NCI-H1417 (cell line): ENCODE results near the gene POLR2B.
A peak's percentile ranks its signal among the peaks of the same experiment; 100 is the strongest.
"Not testable (repeated sequence)": the region's sequence is repeated elsewhere in the genome, so short reads cannot be mapped to it uniquely, and the experiment has no call there.

Source experiments
- DNase-seq, 3 experiments: peaks; one replicate each; lab custom pipeline; 2025; lab: John Stamatoyannopoulos, UW

Gene POLR2B

GRCh38 chr4:57053508-57053907 lies 74.8 kb downstream of the POLR2B start:
- no peak for DNase-seq

DNA sequence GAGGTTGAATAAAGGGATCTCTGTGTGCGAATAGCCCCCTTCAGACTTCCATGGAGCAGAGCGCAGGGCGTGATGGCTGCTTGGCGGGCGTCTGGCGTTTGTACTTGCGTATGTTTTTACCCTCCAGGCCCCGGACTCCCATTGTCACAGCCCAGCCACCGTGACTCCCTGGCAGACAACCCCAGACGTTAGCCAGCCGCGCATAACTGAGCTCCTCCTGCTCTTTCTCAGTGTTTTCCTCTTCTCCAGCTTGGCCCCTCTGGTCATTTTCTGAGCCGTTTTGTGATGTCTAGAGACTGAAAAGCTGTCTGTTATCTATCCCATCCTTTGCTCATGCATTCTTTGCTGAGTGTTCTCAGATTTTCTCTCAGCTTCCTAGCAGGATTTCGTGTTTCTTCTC lies 77.2 kb downstream of the POLR2B start:
- DNase-seq: no peak

DNA sequence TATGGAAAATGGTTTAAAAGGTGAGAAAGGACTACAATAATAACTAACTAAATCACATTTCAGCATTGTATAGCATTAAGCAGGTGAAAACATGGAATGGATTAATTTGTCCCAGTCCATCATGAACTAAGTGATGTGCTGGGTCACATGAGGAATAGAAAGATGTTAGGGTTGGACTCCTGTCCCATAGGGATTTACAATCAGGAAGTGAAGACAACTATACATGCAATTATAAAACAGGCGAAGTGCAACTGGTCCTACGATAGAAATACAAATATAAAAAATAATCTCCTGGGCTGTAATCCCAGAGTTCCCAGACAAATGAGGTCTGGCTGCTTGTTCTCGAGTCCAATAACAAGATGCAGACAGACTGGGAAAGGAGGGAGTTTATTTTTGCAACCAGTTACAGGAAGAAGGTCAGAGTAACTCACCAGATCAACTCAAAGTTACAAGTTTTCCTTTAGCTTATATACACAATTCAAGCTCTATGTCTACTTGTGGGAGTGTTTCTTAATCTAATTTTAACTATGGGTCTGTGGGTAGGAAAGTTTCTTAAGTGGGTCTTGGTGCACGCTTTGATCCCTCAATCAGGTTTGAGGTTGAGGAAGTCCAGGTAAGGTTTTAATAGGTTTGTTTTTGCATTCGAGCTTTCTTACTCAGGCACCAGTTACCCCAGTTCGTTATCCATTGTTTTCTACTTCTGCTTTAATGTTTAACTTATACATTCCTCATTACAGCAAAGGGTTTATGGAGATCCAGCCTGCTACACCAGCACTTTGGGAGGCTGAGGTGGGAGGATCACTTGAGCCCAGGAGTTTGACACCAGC lies 81.4 kb downstream of the POLR2B start:
- DNase-seq: no peak

DNA sequence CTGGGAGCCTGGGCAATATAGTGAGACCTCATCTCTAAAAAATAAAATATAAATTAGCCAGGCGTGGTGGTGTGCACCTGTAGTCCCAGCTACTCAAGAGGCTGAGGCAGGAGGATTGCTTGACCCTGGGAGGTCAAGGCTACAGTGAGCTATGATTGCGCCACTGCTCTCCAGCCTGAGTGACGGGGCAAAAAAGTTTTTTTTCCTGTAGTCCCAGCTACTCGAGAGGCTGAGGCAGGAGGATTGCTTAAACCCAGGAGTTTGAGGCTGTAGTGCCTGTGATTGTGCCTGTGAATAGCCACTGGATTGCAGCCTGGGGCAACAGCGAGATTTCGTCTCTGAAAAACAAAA lies 82.0 kb downstream of the POLR2B start:
- DNase-seq: not testable (repeated sequence)

- DNase-seq: no peak
Measured at GRCh38 chr4:57061395-57061794, 82.7 kb downstream of the POLR2B start.

GRCh38 chr4:57063518-57063917 lies 84.8 kb downstream of the POLR2B start:
- DNase-seq: no peak

DNA sequence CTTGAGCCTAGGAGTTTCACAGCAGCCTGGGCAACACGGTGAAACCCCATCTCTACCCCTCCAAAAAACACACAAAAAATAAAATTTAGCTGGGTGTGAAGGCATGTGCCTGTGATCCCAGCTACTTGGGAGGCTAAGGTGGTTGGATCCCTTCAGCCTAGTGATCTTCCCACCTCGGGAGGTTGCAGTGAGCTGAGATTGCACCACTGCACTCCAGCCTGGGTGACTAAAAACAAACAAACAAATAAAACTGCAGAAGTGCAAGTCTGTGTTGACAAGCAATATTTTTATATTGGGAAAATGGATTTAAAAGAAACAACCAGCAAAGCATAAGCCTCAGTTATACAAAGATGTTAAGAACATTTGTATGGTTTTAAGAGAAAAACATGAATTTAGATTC lies 85.4 kb downstream of the POLR2B start:
- no peak for DNase-seq

DNA sequence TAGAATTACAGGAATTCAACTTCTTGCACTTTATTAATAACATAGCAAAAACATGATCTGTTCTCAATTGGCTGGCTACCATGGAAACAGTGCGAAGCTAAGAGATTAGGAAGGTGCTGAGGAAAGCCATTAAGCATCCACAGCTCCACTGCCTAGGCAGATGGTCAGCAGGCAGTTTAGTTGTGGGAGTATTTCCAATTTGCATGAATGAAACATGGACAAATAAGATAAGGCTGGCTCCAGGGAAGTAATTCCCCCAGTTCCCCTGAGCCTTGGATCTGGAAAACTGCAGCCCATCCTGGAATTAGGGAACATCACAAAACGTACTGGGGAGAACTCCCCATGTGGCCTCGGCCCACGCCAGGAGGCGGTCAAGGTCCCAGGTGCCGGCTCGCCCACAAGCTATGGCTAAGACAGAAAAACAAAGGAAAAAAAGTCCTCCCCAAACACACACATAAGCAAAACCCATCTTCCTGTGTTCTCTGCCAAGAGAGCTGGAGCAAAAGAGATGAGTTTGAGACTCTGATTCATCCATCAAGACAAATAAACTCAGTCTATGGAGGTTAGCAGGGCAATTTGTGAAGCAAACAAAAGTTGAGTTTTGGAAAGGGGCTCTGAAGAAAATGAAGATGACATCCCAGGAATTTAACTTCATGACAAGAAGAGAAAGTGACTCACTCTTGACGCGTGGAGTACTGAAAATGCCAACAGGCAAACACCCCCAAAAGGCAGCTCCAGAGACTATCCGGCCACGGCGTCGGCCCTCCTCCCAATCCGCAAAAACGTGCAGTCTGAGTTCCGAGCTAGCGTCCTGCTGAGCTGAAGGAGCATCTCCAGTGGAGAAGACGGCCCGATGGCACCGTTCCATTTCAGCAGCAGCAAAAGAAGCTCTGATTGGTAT lies 86.4 kb downstream of the POLR2B start:
- DNase-seq: peak in 1 of 3 experiments; percentile 3

GRCh38 chr4:57065730-57066482 lies 87.2 kb downstream of the POLR2B start:
- no peak for DNase-seq

- DNase-seq: no peak
Measured at GRCh38 chr4:57068237-57068981, 89.7 kb downstream of the POLR2B start.

DNA sequence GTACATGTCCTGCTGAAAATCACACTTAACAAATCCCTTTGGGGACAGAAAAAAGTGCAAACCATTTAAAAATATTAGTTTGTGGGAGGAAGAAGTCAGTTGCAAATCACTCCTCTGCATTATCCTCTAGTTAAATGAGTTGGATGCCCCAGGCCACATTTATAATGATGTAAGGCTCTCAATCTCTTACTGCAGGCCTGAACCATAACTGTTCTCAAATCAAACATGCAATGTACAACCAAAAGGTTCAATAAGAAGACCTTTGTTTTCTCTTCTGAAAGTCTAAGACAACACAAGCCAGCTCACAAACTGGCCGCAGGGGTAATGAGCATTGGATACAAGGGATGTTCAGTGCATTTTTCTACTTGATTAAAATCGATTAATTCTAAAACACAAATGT lies 91.8 kb downstream of the POLR2B start:
- DNase-seq: no peak

- DNase-seq: no peak
Measured at GRCh38 chr4:57071326-57071725, 92.6 kb downstream of the POLR2B start.

DNA sequence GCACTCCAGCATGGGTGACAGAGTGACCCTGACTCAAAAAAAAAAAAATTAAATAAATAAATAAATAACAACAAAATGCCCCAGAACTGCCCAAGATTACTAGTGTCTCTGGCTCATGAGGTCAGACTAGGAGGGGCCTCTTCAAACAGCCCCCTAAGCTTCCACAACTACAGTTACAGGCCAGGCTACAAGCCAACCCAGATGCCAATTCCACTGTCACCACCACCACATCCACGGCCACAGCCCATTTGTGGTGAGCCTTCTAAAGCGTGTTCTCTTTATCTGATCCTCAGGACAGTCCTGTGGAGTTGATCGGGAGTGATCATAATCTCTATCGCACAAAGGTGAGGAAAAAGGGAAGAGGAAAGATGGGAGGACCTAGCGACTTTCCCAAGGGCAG lies 94.9 kb downstream of the POLR2B start:
- no peak for DNase-seq

GRCh38 chr4:57074744-57075143 lies 96.0 kb downstream of the POLR2B start:
- no peak for DNase-seq

DNA sequence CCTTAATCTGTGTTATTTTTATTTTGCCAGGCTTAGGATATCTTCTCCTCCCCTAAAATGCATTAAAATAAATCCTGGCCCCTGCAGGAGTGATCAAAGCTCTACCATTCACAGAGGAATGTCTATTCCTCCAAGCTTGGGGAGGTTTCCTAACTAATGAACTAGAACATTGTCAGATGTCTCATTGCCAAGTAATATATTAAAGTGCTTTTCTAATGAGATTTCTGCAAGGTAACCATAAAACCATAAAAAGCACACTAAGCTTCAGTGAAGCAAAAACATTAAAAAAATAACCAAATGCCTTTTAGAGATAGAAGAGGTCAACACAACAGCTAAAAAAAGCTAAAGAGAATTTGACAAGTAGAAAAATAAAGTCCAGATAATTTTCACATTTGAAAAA lies 96.7 kb downstream of the POLR2B start:
- no peak for DNase-seq

DNA sequence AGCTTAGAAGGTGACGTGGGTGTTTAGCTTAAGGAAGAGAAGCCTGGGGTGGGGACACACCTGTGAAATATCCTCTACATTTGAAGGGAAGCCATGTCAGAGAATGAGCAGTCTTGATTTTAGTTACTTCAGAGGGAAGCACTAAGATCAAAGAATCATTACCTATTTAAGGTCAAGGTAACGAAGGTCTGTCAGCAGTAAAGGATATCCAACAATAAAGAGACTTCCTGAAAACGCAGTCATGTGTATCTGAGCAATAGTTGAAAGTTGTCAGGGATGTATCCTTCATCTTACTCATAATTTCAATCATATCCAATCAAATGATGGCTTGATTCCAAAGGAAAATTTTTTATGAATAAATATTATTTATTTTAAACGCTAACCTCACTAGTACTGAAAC lies 98.0 kb downstream of the POLR2B start:
- no peak for DNase-seq

DNA sequence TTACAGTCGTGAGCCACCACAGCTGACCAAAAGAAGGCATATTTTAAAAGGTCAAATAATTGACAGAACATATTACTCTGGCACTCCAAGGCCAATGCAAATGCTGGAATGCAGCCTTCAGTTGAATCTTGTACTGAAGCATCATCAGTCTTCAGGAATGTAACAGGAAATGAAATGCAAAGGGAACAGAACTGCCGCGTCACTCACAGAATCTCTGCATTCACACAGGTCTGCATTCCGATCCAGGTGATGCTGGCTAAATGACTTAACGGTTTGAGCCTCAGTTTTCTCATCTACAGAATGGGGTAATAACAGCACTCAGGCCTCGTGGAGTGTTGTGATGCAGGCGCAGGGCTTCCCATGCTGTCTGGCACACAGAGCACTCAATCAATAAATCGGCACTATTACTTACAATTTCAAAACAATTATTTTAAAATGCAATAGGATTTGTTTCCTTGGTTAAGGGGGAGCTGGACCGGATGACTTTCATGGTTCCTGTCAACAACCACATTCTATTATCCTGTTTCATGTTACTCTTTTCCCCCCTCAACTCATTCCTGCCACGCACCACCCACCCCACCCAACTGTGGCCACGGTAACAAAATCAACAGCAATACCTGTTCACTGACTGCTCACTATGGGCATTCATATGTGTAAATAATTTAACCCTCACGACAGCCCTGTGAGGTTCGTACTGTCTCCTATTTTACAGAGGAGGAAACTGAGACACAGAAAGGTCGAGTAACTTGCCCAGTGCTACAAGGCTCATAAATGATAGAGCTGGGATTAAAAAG lies 99.1 kb downstream of the POLR2B start:
- DNase-seq: no peak

- peak in 2 of 3 experiments; percentile 93 to 98 for DNase-seq
Measured at GRCh38 chr4:57078685-57079521, 100.2 kb downstream of the POLR2B start.
